Hepatocyte (in vitro differentiated cells): ENCODE results near the gene ATP1A1. TPM values are rescaled to one million over a fixed set of nuclear protein-coding genes. Genes with fewer than 3 reads are reported as not detected.

Source experiments
- DNase-seq: peaks from one replicate; pipeline ENCODE4 v3.0.0-alpha.2; 2016; ENCODE audit warnings: low spot score
- H2AFZ ChIP-seq: fragments of 200-600 bp; sonication (generic); 2 replicates; pipeline ENCODE4 v1.6.0; 2016; ENCODE audit warnings: antibody characterized with exemption, mild to moderate bottlenecking
- H3K27ac ChIP-seq: fragments of 200-600 bp; sonication (generic); 2 replicates; pipeline ENCODE4 v1.5.1; 2016; ENCODE audit warnings: mild to moderate bottlenecking
- H3K27me3 ChIP-seq: fragments of 200-600 bp; sonication (generic); 2 replicates; pipeline ENCODE4 v1.6.1; 2016
- H3K36me3 ChIP-seq: fragments of 200-600 bp; sonication (generic); replicated peaks from 2 replicates; pipeline ENCODE4 v1.5.1; 2016; ENCODE audit warnings: low read depth; ENCODE audit not compliant: insufficient read depth
- H3K4me1 ChIP-seq: fragments of 200-600 bp; sonication (generic); 2 replicates; pipeline ENCODE4 v1.5.1; 2016; ENCODE audit warnings: mild to moderate bottlenecking, moderate library complexity; ENCODE audit not compliant: insufficient read depth
- H3K4me2 ChIP-seq: fragments of 200-600 bp; sonication (generic); 2 replicates; pipeline ENCODE4 v1.6.0; 2016
- H3K4me3 ChIP-seq: fragments of 200-600 bp; sonication (generic); 2 replicates; pipeline ENCODE4 v1.5.1; 2016; ENCODE audit warnings: mild to moderate bottlenecking
- H3K79me2 ChIP-seq: fragments of 200-600 bp; sonication (generic); 2 replicates; pipeline ENCODE4 v1.6.0; 2017; ENCODE audit warnings: mild to moderate bottlenecking
- H3K9me2 ChIP-seq: fragments of 200-600 bp; sonication (generic); replicated peaks from 2 replicates; pipeline ENCODE4 v1.6.0; 2017; ENCODE audit warnings: mild to moderate bottlenecking; ENCODE audit not compliant: insufficient read depth
- H3K9me3 ChIP-seq: fragments of 200-600 bp; sonication (generic); 2 replicates; pipeline ENCODE4 v1.5.1; 2016; ENCODE audit warnings: low read depth, mild to moderate bottlenecking
- H4K20me1 ChIP-seq: fragments of 200-600 bp; sonication (generic); 2 replicates; pipeline ENCODE4 v1.6.0; 2016; ENCODE audit warnings: mild to moderate bottlenecking; ENCODE audit not compliant: insufficient read depth, poor library complexity, severe bottlenecking
- CTCF ChIP-seq: fragments of 200-600 bp; sonication (generic); IDR thresholded peaks from 2 replicates; pipeline ENCODE4 v1.5.1; 2016; ENCODE audit warnings: antibody characterized with exemption, mild to moderate bottlenecking; ENCODE audit not compliant: poor library complexity
- EZH2 ChIP-seq: fragments of 200-600 bp; sonication (generic); IDR thresholded peaks from 2 replicates; pipeline ENCODE4 v1.6.1; 2016; ENCODE audit warnings: antibody characterized with exemption, mild to moderate bottlenecking, borderline replicate concordance
- EZH2phosphoT487 ChIP-seq: fragments of 200-600 bp; sonication (generic); IDR thresholded peaks from one replicate; pipeline ENCODE4 v1.6.1; 2018; ENCODE audit warnings: antibody characterized with exemption, mild to moderate bottlenecking, low read depth, moderate library complexity; ENCODE audit not compliant: unreplicated experiment, severe bottlenecking
- WGBS: methylation state at CpG from one replicate; pipeline ENCODE4 v1.1.6; 2016; ENCODE audit warnings: low lambda C conversion rate; ENCODE audit errors: missing lambda C conversion rate; 5-methylcytosine and 5-hydroxymethylcytosine counted together
- polyA plus RNA-seq: library from polyadenylated mRNA; unstranded; fragments of >200 nt; fragmentation: Nextera tagmentation; extraction: Ambion mirVana; gene quantifications from 2 replicates; pipeline ENCODE4 v1.2.1, GENCODE V29; 2016
- small RNA-seq: library from RNA; depleted of rRNA; stranded (forward); fragments of <200 nt; gene quantifications from one replicate; pipeline ENCODE3, GENCODE V24; 2014
- total RNA-seq: library from RNA; depleted of rRNA; stranded (reverse); fragments of >200 nt; gene quantifications from 2 replicates; pipeline ENCODE4 v1.2.3, GENCODE V29; 2014

ATP1A1 gene
- total and polyA plus RNA-seq, 2 experiments from 2014 or later, result 412 to 559 TPM

- Histone ChIP-seq H3K27ac (no peak overlapping the region), H3K4me1 (peaks cover 28% of the 10 kb centered on the region), H4K20me1 (no peaks in the 10 kb centered on the region), H3K27me3 (no peaks in the 10 kb centered on the region), H3K9me2 (no peaks in the 10 kb centered on the region), H3K4me3 (no peak overlapping the region), H3K79me2 (no peaks in the 10 kb centered on the region), H3K4me2 (no peak overlapping the region), H2AFZ (no peak overlapping the region), H3K9me3 (no peaks in the 10 kb centered on the region), H3K36me3 (no peaks in the 10 kb centered on the region)
- TF ChIP-seq EZH2phosphoT487 (no peak), EZH2 (no peak)
- DNase-seq, result no peak
Measured at GRCh38 chr1:116449578-116449977, 76.5 kb downstream of the ATP1A1 start.

- Histone ChIP-seq H3K4me2 (no peak overlapping the region), H4K20me1 (no peaks in the 10 kb centered on the region), H3K4me3 (no peak overlapping the region), H3K27me3 (no peaks in the 10 kb centered on the region), H3K9me3 (no peaks in the 10 kb centered on the region), H3K36me3 (no peaks in the 10 kb centered on the region), H3K9me2 (no peaks in the 10 kb centered on the region), H3K79me2 (no peaks in the 10 kb centered on the region), H3K4me1 (peaks cover 28% of the 10 kb centered on the region), H3K27ac (no peak overlapping the region), H2AFZ (no peak overlapping the region)
- no peak for TF ChIP-seq EZH2phosphoT487
- TF ChIP-seq CTCF, result no peak
- TF ChIP-seq EZH2, result no peak
- DNase-seq, result no peak
Measured at GRCh38 chr1:116451702-116452101, 78.7 kb downstream of the ATP1A1 start.

- H3K79me2 ChIP-seq, result no peaks in the 10 kb centered on the region
- H3K9me3 ChIP-seq, result no peaks in the 10 kb centered on the region
- H3K4me3 ChIP-seq, result no peak overlapping the region
- no peak for DNase-seq
- TF ChIP-seq EZH2phosphoT487 (no peak), CTCF (no peak), EZH2 (no peak)
- H4K20me1 ChIP-seq, result no peaks in the 10 kb centered on the region
- peaks cover 27% of the 10 kb centered on the region for H3K4me1 ChIP-seq
- no peaks in the 10 kb centered on the region for H3K36me3 ChIP-seq
- no peak overlapping the region for H2AFZ ChIP-seq
- H3K9me2 ChIP-seq, result no peaks in the 10 kb centered on the region
- H3K27me3 ChIP-seq, result no peaks in the 10 kb centered on the region
- H3K4me2 ChIP-seq, result no peak overlapping the region
- peak overlapping the region; percentile 9 for H3K27ac ChIP-seq
- WGBS, result 62% methylated on average over 2 of the region's 2 CpGs
Measured at GRCh38 chr1:116453481-116453880, 80.4 kb downstream of the ATP1A1 start.

- Histone ChIP-seq H3K9me2 (no peaks in the 10 kb centered on the region), H3K27ac (peak overlapping the region; percentile 9), H2AFZ (no peak overlapping the region), H3K4me1 (peaks cover 23% of the 10 kb centered on the region), H3K79me2 (no peaks in the 10 kb centered on the region), H4K20me1 (no peaks in the 10 kb centered on the region), H3K36me3 (no peaks in the 10 kb centered on the region), H3K4me3 (no peak overlapping the region), H3K27me3 (no peaks in the 10 kb centered on the region), H3K9me3 (no peaks in the 10 kb centered on the region), H3K4me2 (no peak overlapping the region)
- TF ChIP-seq CTCF (no peak), EZH2 (no peak), EZH2phosphoT487 (no peak)
- 61% methylated on average over 4 of the region's 4 CpGs for WGBS
- no peak for DNase-seq
Measured at GRCh38 chr1:116453906-116454305, 80.9 kb downstream of the ATP1A1 start.

Small RNA genes within 50 kb of the gene (small RNA-seq; reads per million reads assigned to genes)
- not detected for gene RF00019
- not detected for gene RNU6-817P

Other genes starting within 250 kb of the ATP1A1 start
- gene CD58, start 197.8 kb downstream of the ATP1A1 start, total RNA-seq, result 14.4 and 16.0 TPM in 2 replicates
- 23.3 and 26.9 TPM in 2 replicates for gene CD58, start 197.8 kb downstream of the ATP1A1 start, polyA plus RNA-seq